H1 (cell line): ENCODE measurements around the gene FBN1. TPM values are rescaled to one million over a fixed set of nuclear protein-coding genes. Genes with fewer than 3 reads are reported as not detected.

Source experiments
- CTCF ChIA-PET: fragments of 300-600 bp; sonication (Branson Sonifier 250); formaldehyde crosslinking; loops from one replicate; lab custom pipeline; 2021; ENCODE audit not compliant: partially characterized antibody; lab: Charles Lee
- POLR2A ChIA-PET: fragments of 300-600 bp; sonication (Branson Sonifier 250); formaldehyde crosslinking; loops from one replicate; lab custom pipeline; 2021; ENCODE audit warnings: inconsistent platforms; ENCODE audit not compliant: partially characterized antibody; lab: Charles Lee
- DNase-seq, 2 experiments: peaks; one replicate each; pipeline versions ENCODE4 v3.0.0 to v3.0.0-alpha.2; 2010 to 2022; ENCODE audit warnings: low spot score in 2 of 2, low read depth in 1 of 2, mixed read lengths in 1 of 2
- FAIRE-seq: peaks from 2 replicates; lab custom pipeline; 2011; peaks lifted over from hg19 to GRCh38; lab: Jason Lieb, UNC
- H2AFZ ChIP-seq: 2 replicates; pipeline ENCODE4 v1.8.1; 2012; ENCODE audit warnings: low read length, inconsistent platforms
- H2AK5ac ChIP-seq: 2 replicates; pipeline ENCODE4 v1.6.1; 2013; ENCODE audit warnings: low read depth, low read length
- H2BK120ac ChIP-seq: replicated peaks from 2 replicates; pipeline ENCODE3; 2013; ENCODE audit warnings: low read depth, low read length, inconsistent platforms
- H2BK12ac ChIP-seq: 2 replicates; pipeline ENCODE4 v1.6.1; 2013; ENCODE audit warnings: low read depth, low read length
- H2BK15ac ChIP-seq: 2 replicates; pipeline ENCODE4 v1.6.1; 2013; ENCODE audit warnings: low read length
- H2BK20ac ChIP-seq: 2 replicates; pipeline ENCODE4 v1.6.1; 2013; ENCODE audit warnings: low read length
- H2BK5ac ChIP-seq: 2 replicates; pipeline ENCODE4 v1.6.1; 2013; ENCODE audit warnings: low read depth, low read length
- H3K14ac ChIP-seq: 2 replicates; pipeline ENCODE4 v1.6.1; 2013; ENCODE audit warnings: inconsistent platforms; ENCODE audit not compliant: insufficient read length
- H3K18ac ChIP-seq: 2 replicates; pipeline ENCODE4 v1.6.1; 2013; ENCODE audit warnings: low read length; ENCODE audit errors: extremely low read depth
- H3K23ac ChIP-seq: 2 replicates; pipeline ENCODE4 v1.6.1; 2013; ENCODE audit warnings: inconsistent platforms; ENCODE audit not compliant: insufficient read length
- H3K23me2 ChIP-seq: 2 replicates; pipeline ENCODE4 v1.6.1; 2013; ENCODE audit warnings: low read depth, low read length
- H3K27ac ChIP-seq: 2 replicates; pipeline ENCODE4 v1.6.1; 2011; ENCODE audit warnings: low read depth, low read length, inconsistent platforms
- H3K27me3 ChIP-seq, 4 experiments: replicated peaks in 1 of 4; 1 replicate in 1 of 4; 2 replicates in 3 of 4; pipeline versions ENCODE4 v1.6.1 to v1.8.1; 2011 to 2013; ENCODE audit warnings: low read length in 3 of 4, mild to moderate bottlenecking in 3 of 4, inconsistent platforms in 2 of 4, mixed read lengths in 2 of 4, moderate library complexity in 1 of 4; ENCODE audit not compliant: control insufficient read depth in 3 of 4, insufficient read depth in 3 of 4; ENCODE audit errors: extremely low read depth in 1 of 4
- H3K36me3 ChIP-seq, 4 experiments: 2 replicates each; pipeline versions ENCODE4 v1.6.1 to v1.8.1; 2011 to 2013; ENCODE audit warnings: mild to moderate bottlenecking in 4 of 4, low read length in 3 of 4, moderate library complexity in 2 of 4, control low read depth in 1 of 4, inconsistent platforms in 1 of 4; ENCODE audit not compliant: insufficient read depth in 4 of 4, control insufficient read depth in 2 of 4
- H3K4ac ChIP-seq: replicated peaks from 2 replicates; pipeline ENCODE3; 2013; ENCODE audit warnings: low read length, low read depth, mixed read lengths, inconsistent platforms; ENCODE audit not compliant: insufficient read length
- H3K4me1 ChIP-seq, 4 experiments: replicated peaks in 1 of 4; 1 replicate in 1 of 4; 2 replicates in 3 of 4; pipeline versions ENCODE4 v1.6.1 to v1.8.1; 2011 to 2013; ENCODE audit warnings: low read length in 3 of 4, inconsistent platforms in 2 of 4, mixed read lengths in 1 of 4; ENCODE audit not compliant: insufficient read depth in 4 of 4, control insufficient read depth in 3 of 4
- H3K4me2 ChIP-seq, 2 experiments: 2 replicates each; pipeline versions ENCODE4 v1.6.1 to v1.8.1; 2011 to 2013; ENCODE audit warnings: low read depth in 2 of 2, low read length in 2 of 2, control low read depth in 1 of 2, inconsistent platforms in 1 of 2, mild to moderate bottlenecking in 1 of 2; ENCODE audit not compliant: insufficient read depth in 1 of 2
- H3K4me3 ChIP-seq, 4 experiments: fragments of 200-600, 300-600 bp in 1 of 4; sonication (generic), shearing (Covaris generic), sonication (Bioruptor Twin) in 1 of 4; 2 replicates each; pipeline versions ENCODE4 v1.5.1 to v1.8.1; 2011 to 2016; ENCODE audit warnings: low read length in 4 of 4, low read depth in 3 of 4, control low read depth in 2 of 4, inconsistent platforms in 2 of 4, mild to moderate bottlenecking in 2 of 4, mixed read lengths in 1 of 4, moderate library complexity in 1 of 4; ENCODE audit not compliant: insufficient read depth in 2 of 4; ENCODE audit errors: extremely low read depth in 1 of 4
- H3K56ac ChIP-seq: replicated peaks from 2 replicates; pipeline ENCODE3; 2013; ENCODE audit warnings: low read depth, mild to moderate bottlenecking, mixed read lengths, low read length, inconsistent platforms; ENCODE audit not compliant: insufficient read length
- H3K79me1 ChIP-seq: 2 replicates; pipeline ENCODE4 v1.6.1; 2013; ENCODE audit warnings: low read depth, low read length, control low read depth
- H3K79me2 ChIP-seq, 2 experiments: 2 replicates each; pipeline versions ENCODE4 v1.6.1 to v1.8.1; 2012 to 2013; ENCODE audit warnings: low read length in 2 of 2, mild to moderate bottlenecking in 2 of 2, inconsistent platforms in 1 of 2; ENCODE audit not compliant: insufficient read depth in 2 of 2, control insufficient read depth in 1 of 2
- H3K9ac ChIP-seq, 4 experiments: replicated peaks in 1 of 4; 1 replicate in 1 of 4; 2 replicates in 3 of 4; pipeline versions ENCODE4 v1.6.1 to v1.8.1; 2011 to 2013; ENCODE audit warnings: low read depth in 3 of 4, low read length in 3 of 4, control low read depth in 2 of 4, mild to moderate bottlenecking in 2 of 4, moderate library complexity in 2 of 4, inconsistent platforms in 1 of 4; ENCODE audit errors: extremely low read depth in 1 of 4
- H3K9me3 ChIP-seq, 2 experiments: 2 replicates each; pipeline versions ENCODE4 v1.6.1 to v1.8.1; 2012 to 2013; ENCODE audit warnings: mild to moderate bottlenecking in 2 of 2, moderate library complexity in 2 of 2, control low read depth in 1 of 2, inconsistent platforms in 1 of 2, low read depth in 1 of 2, low read length in 1 of 2, mixed read lengths in 1 of 2; ENCODE audit not compliant: insufficient read depth in 2 of 2
- H4K20me1 ChIP-seq, 2 experiments: replicated peaks in 1 of 2; 2 replicates each; pipeline versions ENCODE3 to v1.8.1; 2011 to 2013; ENCODE audit warnings: inconsistent platforms in 2 of 2, low read length in 2 of 2, mild to moderate bottlenecking in 1 of 2; ENCODE audit not compliant: insufficient read depth in 2 of 2, control insufficient read depth in 1 of 2
- H4K5ac ChIP-seq: 2 replicates; pipeline ENCODE4 v1.6.1; 2013; ENCODE audit warnings: low read length, low read depth, mixed read lengths, inconsistent platforms; ENCODE audit not compliant: insufficient read length
- H4K8ac ChIP-seq: 2 replicates; pipeline ENCODE4 v1.8.0; 2013; ENCODE audit warnings: mild to moderate bottlenecking, moderate library complexity, low read length, inconsistent platforms; ENCODE audit not compliant: insufficient read depth; ENCODE audit errors: extremely low read depth
- H4K91ac ChIP-seq: replicated peaks from 2 replicates; pipeline ENCODE3; 2013; ENCODE audit warnings: low read length, mixed read lengths, inconsistent platforms; ENCODE audit not compliant: insufficient read length
- ATF2 ChIP-seq: IDR thresholded peaks from 2 replicates; pipeline ENCODE4 v1.6.1; 2012; ENCODE audit warnings: low read length, inconsistent platforms
- ATF3 ChIP-seq: IDR thresholded peaks from 2 replicates; pipeline ENCODE4 v1.6.1; 2011; ENCODE audit warnings: low read depth, mild to moderate bottlenecking, low read length; ENCODE audit not compliant: insufficient read depth
- HDAC2 ChIP-seq, 2 experiments: fragments of 300-600 bp in 1 of 2; sonication (generic) in 1 of 2; IDR thresholded peaks; 2 replicates each; pipeline ENCODE4 v1.6.1; 2011 to 2012; ENCODE audit warnings: low read depth in 2 of 2, low read length in 2 of 2, mild to moderate bottlenecking in 2 of 2, moderate library complexity in 2 of 2, borderline replicate concordance in 1 of 2, inconsistent platforms in 1 of 2
- HDAC6 ChIP-seq: IDR thresholded peaks from one replicate; pipeline ENCODE4 v1.7.1; 2012; ENCODE audit warnings: low read depth, mild to moderate bottlenecking, inconsistent platforms, low read length, moderate library complexity
- NRF1 ChIP-seq: IDR thresholded peaks from 2 replicates; pipeline ENCODE4 v1.6.1; 2011; ENCODE audit warnings: mild to moderate bottlenecking, low read depth, low read length, improper control_type of control experiment
- POU5F1 ChIP-seq: IDR thresholded peaks from 2 replicates; pipeline ENCODE4 v1.6.1; 2011; ENCODE audit warnings: low read depth, mild to moderate bottlenecking, low read length, moderate library complexity
- SIRT6 ChIP-seq: IDR thresholded peaks from one replicate; pipeline ENCODE4 v1.7.1; 2012; ENCODE audit warnings: low read length, inconsistent platforms
- TAF1 ChIP-seq: IDR thresholded peaks from 2 replicates; pipeline ENCODE4 v1.6.1; 2011; ENCODE audit warnings: mild to moderate bottlenecking, low read depth, low read length
- TBP ChIP-seq: IDR thresholded peaks from 2 replicates; pipeline ENCODE4 v1.6.1; 2011; ENCODE audit warnings: low read depth, low read length, improper control_type of control experiment
- WGBS, 2 experiments: shearing (Covaris generic) in 1 of 2; methylation state at CpG; one replicate each; pipeline versions ENCODE4 v1.1.6 to v1.1.7; 2013 to 2015; ENCODE audit warnings: low lambda C conversion rate in 2 of 2, mixed read lengths in 2 of 2, inconsistent platforms in 1 of 2, low coverage in 1 of 2, missing lambda C conversion rate in 1 of 2; ENCODE audit not compliant: insufficient replicate concordance in 2 of 2, insufficient coverage in 1 of 2, insufficient read length in 1 of 2; ENCODE audit errors: extremely low coverage in 1 of 2, missing lambda C conversion rate in 1 of 2; 5-methylcytosine and 5-hydroxymethylcytosine counted together
- polyA plus RNA-seq, 7 experiments: library from polyadenylated mRNA; depleted of rRNA in 3 of 7; stranded (reverse) in 5 of 7; unstranded in 2 of 7; fragments of >200 nt in 5 of 7; fragments of 200-250 nt in 2 of 7; gene quantifications; 1 replicate in 5 of 7; 2 replicates in 1 of 7; 4 replicates in 1 of 7; pipeline versions ENCODE4 v1.2.1 to v1.2.3, GENCODE V29; 2011 to 2013; ENCODE audit warnings: missing spikeins in 2 of 7, mixed read lengths in 2 of 7
- total RNA-seq: library from RNA; stranded (reverse); fragmentation: NEBNext Ultra II Directional; extraction: Animal tissue kit (Norgen Biotek cat#: 25700); gene quantifications from 2 replicates; pipeline ENCODE4 v1.2.1, GENCODE V29; 2021

The FBN1 gene
- total and polyA plus RNA-seq, 2 of the 8 experiments (the other 6 are each of a cell fraction or from before 2014, with no cell fraction given): 3.0 to 4.0 TPM

GRCh38 chr15:48394970-48395369 lies 250.5 kb downstream of the FBN1 start:
- Histone ChIP-seq H3K27me3 (no peaks in the 10 kb centered on the region), H3K23me2 (no peaks in the 10 kb centered on the region), H2BK5ac (no peak overlapping the region), H2AK5ac (no peak overlapping the region), H2BK20ac (no peak overlapping the region), H2BK12ac (no peak overlapping the region), H3K79me1 (no peaks in the 10 kb centered on the region), H4K5ac (no peak overlapping the region), H4K91ac (no peak overlapping the region), H3K9me3 (no peaks in the 10 kb centered on the region), H3K36me3 (no peaks in the 10 kb centered on the region), H3K27ac (no peak overlapping the region), H3K23ac (no peak overlapping the region), H3K4ac (no peak overlapping the region), H4K20me1 (no peaks in the 10 kb centered on the region), H3K9ac (no peak overlapping the region), H2BK120ac (no peak overlapping the region), H3K79me2 (no peaks in the 10 kb centered on the region), H3K4me1 (no peaks in the 10 kb centered on the region), H2AFZ (no peak overlapping the region), H3K4me2 (no peak overlapping the region), H3K18ac (no peak overlapping the region), H3K56ac (no peak overlapping the region), H4K8ac (no peak overlapping the region), H2BK15ac (no peak overlapping the region), H3K14ac (no peak overlapping the region), H3K4me3 (no peak overlapping the region)
- ChIA-PET POLR2A (no interaction called here), CTCF (interaction anchor here (0.7 kb wide), 1 partner anchor 12 kb away, joined by 3 read pairs; no protein-coding TSS in a partner anchor)
- FAIRE-seq (no peak), DNase-seq (no peak)
- WGBS, 2 experiments: 92% methylated on average over 4 of the region's 4 CpGs; no CpG with 5 or more reads in 1 of the 2 experiments
- TF ChIP-seq TBP (no peak), HDAC6 (no peak), POU5F1 (no peak), SIRT6 (no peak), NRF1 (no peak), TAF1 (no peak), HDAC2 (IDR thresholded peaks at IDR 0.05; ENCODE audit: borderline replicate concordance in 1 of 2, low read depth in 2 of 2, low read length in 2 of 2) (no peak), ATF2 (no peak), ATF3 (no peak)
